GM12878 (cell line): ENCODE results near the gene SLC52A3.

Experiments
- CEBPB ChIP-seq, 2 experiments: fragments of 150-350 bp in 1 of 2; IDR thresholded peaks; 2 replicates each; pipeline ENCODE4 v1.6.1; 2012 to 2014; ENCODE audit warnings: low read depth in 2 of 2, low read length in 2 of 2, borderline replicate concordance in 1 of 2, inconsistent platforms in 1 of 2
- HDAC2 ChIP-seq: fragments of 200-600 bp; sonication (generic); IDR thresholded peaks from 2 replicates; pipeline ENCODE4 v1.6.1; 2017
- POLR2A ChIP-seq: IDR thresholded peaks from 2 replicates; pipeline ENCODE4 v1.6.1; 2011; ENCODE audit warnings: low read depth, mild to moderate bottlenecking, low read length
- RAD21 ChIP-seq: IDR thresholded peaks from 2 replicates; pipeline ENCODE4 v1.6.1; 2011; ENCODE audit warnings: mild to moderate bottlenecking, low read depth, low read length, moderate library complexity; ENCODE audit not compliant: insufficient read depth
- RFX5 ChIP-seq: IDR thresholded peaks from 2 replicates; pipeline ENCODE4 v1.6.1; 2011; ENCODE audit warnings: low read depth, low read length, improper control_type of control experiment
- RUNX3 ChIP-seq: IDR thresholded peaks from 2 replicates; pipeline ENCODE4 v1.6.1; 2012; ENCODE audit warnings: low read length, inconsistent platforms
- SMC3 ChIP-seq: IDR thresholded peaks from 2 replicates; pipeline ENCODE4 v1.6.1; 2011; ENCODE audit warnings: low read length, improper control_type of control experiment, borderline replicate concordance
- SREBF2 ChIP-seq: IDR thresholded peaks from 2 replicates; pipeline ENCODE4 v1.6.1; 2012; ENCODE audit warnings: mild to moderate bottlenecking, low read length
- TARDBP ChIP-seq: IDR thresholded peaks from 2 replicates; pipeline ENCODE4 v1.6.1; 2016; ENCODE audit warnings: borderline replicate concordance
- TCF12 ChIP-seq: IDR thresholded peaks from 2 replicates; pipeline ENCODE4 v1.6.1; 2011; ENCODE audit warnings: low read depth, mild to moderate bottlenecking, low read length
- TF ChIP-seq, protein P1 (sequence below): fragments of 150-350 bp; IDR thresholded peaks from 2 replicates; pipeline ENCODE4 v1.6.1; 2016; ENCODE audit warnings: low read depth, low read length
- TF ChIP-seq, protein P2 (sequence below), 3 experiments: IDR thresholded peaks in 2 of 3; conservative IDR thresholded peaks in 1 of 3; 2 replicates each; pipeline ENCODE4 v1.5.1; 2011; ENCODE audit warnings: low read depth in 3 of 3, low read length in 3 of 3, mild to moderate bottlenecking in 3 of 3, control low read depth in 2 of 3, moderate library complexity in 2 of 3, inconsistent platforms in 1 of 3, mixed read lengths in 1 of 3; ENCODE audit not compliant: control insufficient read depth in 2 of 3, insufficient read depth in 1 of 3; ENCODE audit errors: extremely low read depth in 1 of 3
- TF ChIP-seq, protein P3 (sequence below): fragments of 450-650 bp; IDR thresholded peaks from 2 replicates; pipeline ENCODE4 v1.6.1; 2014; ENCODE audit warnings: mild to moderate bottlenecking
- TF ChIP-seq, protein P4 (sequence below): IDR thresholded peaks from 2 replicates; pipeline ENCODE4 v1.6.1; 2012; ENCODE audit warnings: low read depth, low read length, improper control_type of control experiment

DNA sequence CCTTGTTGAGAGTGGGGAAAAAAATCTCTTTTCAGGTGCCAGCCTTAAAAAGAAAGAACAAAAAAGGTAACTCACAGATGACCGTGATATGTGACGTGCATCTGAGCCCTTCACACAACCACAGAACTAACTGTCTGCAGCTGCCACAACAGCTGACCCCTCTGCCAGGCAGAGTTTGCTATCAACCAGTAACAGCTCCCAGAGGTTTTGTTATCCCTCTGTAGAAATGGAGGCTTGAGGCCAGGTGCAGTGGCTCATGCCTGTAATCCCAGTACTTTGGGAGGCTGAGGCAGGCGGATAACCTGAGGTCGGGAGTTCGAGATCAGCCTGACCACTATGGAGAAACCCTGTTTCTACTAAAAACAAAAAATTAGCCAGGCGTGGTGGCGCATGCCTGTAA, 42.8 kb downstream of the SLC52A3 start:
- TF ChIP-seq TCF12 (no peak), POLR2A (no peak), CEBPB (IDR thresholded peaks at IDR 0.05; ENCODE audit: borderline replicate concordance in 1 of 2, low read depth in 2 of 2, low read length in 2 of 2) (no peak), SMC3 (no peak), RUNX3 (no peak), RAD21 (no peak), HDAC2 (no peak), SREBF2 (no peak), TARDBP (no peak), RFX5 (no peak)
- TF ChIP-seq, protein P1, sequence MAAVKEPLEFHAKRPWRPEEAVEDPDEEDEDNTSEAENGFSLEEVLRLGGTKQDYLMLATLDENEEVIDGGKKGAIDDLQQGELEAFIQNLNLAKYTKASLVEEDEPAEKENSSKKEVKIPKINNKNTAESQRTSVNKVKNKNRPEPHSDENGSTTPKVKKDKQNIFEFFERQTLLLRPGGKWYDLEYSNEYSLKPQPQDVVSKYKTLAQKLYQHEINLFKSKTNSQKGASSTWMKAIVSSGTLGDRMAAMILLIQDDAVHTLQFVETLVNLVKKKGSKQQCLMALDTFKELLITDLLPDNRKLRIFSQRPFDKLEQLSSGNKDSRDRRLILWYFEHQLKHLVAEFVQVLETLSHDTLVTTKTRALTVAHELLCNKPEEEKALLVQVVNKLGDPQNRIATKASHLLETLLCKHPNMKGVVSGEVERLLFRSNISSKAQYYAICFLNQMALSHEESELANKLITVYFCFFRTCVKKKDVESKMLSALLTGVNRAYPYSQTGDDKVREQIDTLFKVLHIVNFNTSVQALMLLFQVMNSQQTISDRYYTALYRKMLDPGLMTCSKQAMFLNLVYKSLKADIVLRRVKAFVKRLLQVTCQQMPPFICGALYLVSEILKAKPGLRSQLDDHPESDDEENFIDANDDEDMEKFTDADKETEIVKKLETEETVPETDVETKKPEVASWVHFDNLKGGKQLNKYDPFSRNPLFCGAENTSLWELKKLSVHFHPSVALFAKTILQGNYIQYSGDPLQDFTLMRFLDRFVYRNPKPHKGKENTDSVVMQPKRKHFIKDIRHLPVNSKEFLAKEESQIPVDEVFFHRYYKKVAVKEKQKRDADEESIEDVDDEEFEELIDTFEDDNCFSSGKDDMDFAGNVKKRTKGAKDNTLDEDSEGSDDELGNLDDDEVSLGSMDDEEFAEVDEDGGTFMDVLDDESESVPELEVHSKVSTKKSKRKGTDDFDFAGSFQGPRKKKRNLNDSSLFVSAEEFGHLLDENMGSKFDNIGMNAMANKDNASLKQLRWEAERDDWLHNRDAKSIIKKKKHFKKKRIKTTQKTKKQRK = no peak
- TF ChIP-seq, protein P2, sequence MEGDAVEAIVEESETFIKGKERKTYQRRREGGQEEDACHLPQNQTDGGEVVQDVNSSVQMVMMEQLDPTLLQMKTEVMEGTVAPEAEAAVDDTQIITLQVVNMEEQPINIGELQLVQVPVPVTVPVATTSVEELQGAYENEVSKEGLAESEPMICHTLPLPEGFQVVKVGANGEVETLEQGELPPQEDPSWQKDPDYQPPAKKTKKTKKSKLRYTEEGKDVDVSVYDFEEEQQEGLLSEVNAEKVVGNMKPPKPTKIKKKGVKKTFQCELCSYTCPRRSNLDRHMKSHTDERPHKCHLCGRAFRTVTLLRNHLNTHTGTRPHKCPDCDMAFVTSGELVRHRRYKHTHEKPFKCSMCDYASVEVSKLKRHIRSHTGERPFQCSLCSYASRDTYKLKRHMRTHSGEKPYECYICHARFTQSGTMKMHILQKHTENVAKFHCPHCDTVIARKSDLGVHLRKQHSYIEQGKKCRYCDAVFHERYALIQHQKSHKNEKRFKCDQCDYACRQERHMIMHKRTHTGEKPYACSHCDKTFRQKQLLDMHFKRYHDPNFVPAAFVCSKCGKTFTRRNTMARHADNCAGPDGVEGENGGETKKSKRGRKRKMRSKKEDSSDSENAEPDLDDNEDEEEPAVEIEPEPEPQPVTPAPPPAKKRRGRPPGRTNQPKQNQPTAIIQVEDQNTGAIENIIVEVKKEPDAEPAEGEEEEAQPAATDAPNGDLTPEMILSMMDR (IDR thresholded peaks at IDR 0.05 in 2 of 3, conservative IDR thresholded peaks at IDR 0.05 in 1 of 3; ENCODE audit: control insufficient read depth in 2 of 3, extremely low read depth in 1 of 3, insufficient read depth in 1 of 3, low read depth in 3 of 3, low read length in 3 of 3) = no peak
- TF ChIP-seq, protein P3, sequence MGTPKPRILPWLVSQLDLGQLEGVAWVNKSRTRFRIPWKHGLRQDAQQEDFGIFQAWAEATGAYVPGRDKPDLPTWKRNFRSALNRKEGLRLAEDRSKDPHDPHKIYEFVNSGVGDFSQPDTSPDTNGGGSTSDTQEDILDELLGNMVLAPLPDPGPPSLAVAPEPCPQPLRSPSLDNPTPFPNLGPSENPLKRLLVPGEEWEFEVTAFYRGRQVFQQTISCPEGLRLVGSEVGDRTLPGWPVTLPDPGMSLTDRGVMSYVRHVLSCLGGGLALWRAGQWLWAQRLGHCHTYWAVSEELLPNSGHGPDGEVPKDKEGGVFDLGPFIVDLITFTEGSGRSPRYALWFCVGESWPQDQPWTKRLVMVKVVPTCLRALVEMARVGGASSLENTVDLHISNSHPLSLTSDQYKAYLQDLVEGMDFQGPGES = no peak
- TF ChIP-seq, protein P4, sequence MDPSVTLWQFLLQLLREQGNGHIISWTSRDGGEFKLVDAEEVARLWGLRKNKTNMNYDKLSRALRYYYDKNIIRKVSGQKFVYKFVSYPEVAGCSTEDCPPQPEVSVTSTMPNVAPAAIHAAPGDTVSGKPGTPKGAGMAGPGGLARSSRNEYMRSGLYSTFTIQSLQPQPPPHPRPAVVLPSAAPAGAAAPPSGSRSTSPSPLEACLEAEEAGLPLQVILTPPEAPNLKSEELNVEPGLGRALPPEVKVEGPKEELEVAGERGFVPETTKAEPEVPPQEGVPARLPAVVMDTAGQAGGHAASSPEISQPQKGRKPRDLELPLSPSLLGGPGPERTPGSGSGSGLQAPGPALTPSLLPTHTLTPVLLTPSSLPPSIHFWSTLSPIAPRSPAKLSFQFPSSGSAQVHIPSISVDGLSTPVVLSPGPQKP = no peak
